Peyer's patch (tissue), 4 donors: ENCODE measurements around the gene NXPH4. TPM values are rescaled to one million over a fixed set of nuclear protein-coding genes. Genes with fewer than 3 reads are reported as not detected.

Source experiments
- DNase-seq, 3 donors: peaks; one replicate each; pipeline ENCODE4 v3.0.0-alpha.2; 2017 to 2019
- H3K27ac ChIP-seq, 4 donors: fragments of 200-600 bp; sonication (generic); one replicate each; pipeline ENCODE4 v1.5.1; 2016 to 2019
- H3K27me3 ChIP-seq, 2 donors: fragments of 200-600 bp; sonication (generic); one replicate each; pipeline ENCODE4 v1.5.1; 2019
- H3K36me3 ChIP-seq, 3 donors: fragments of 200-600 bp; sonication (generic); one replicate each; pipeline ENCODE4 v1.5.1; 2016 to 2019
- H3K4me1 ChIP-seq, 4 donors: fragments of 200-600 bp; sonication (generic); one replicate each; pipeline ENCODE4 v1.5.1; 2016 to 2019
- H3K4me3 ChIP-seq, 4 donors: fragments of 200-600 bp; sonication (generic); 1 replicate in 3 of 4; 2 replicates in 1 of 4; pipeline ENCODE4 v1.5.1; 2016 to 2019; ENCODE audit warnings: mild to moderate bottlenecking in 1 of 4
- H3K9me3 ChIP-seq, 4 donors: fragments of 200-600 bp; sonication (generic); one replicate each; pipeline ENCODE4 v1.5.1; 2016 to 2019; ENCODE audit warnings: mild to moderate bottlenecking in 1 of 4
- CTCF ChIP-seq, 6 experiments: fragments of 450-650 bp in 4 of 6; fragments of 200-600 bp in 2 of 6; sonication (generic) in 1 of 6; IDR thresholded peaks; one replicate each; pipeline ENCODE4 v1.5.1; 2017 to 2019; ENCODE audit warnings: antibody characterized with exemption in 6 of 6, mild to moderate bottlenecking in 3 of 6, moderate library complexity in 1 of 6
- POLR2A ChIP-seq, 2 donors: fragments of 450-650 bp; IDR thresholded peaks; one replicate each; pipeline ENCODE4 v1.5.1; 2017; ENCODE audit warnings: antibody characterized with exemption in 2 of 2, mild to moderate bottlenecking in 2 of 2, moderate library complexity in 2 of 2
- total RNA-seq, 4 donors: library from RNA; depleted of rRNA; stranded (reverse); fragments of >200 nt; gene quantifications; one replicate each; pipeline ENCODE4 v1.1.0, GENCODE V29; 2016

NXPH4 gene
- total RNA-seq, 4 donors from 2014 or later: not detected

- Histone ChIP-seq H3K27me3 (peaks cover 0 to 82% of the 10 kb centered on the region in 2 donors), H3K9me3 (peaks cover 0 to 7% (median 0%) of the 10 kb centered on the region in 4 donors), H3K27ac (no peak overlapping the region), H3K4me3 (no peak overlapping the region), H3K4me1 (peaks cover 0 to 28% (median 22%) of the 10 kb centered on the region in 4 donors), H3K36me3 (no peaks in the 10 kb centered on the region)
- no peak for TF ChIP-seq POLR2A (IDR thresholded peaks at IDR 0.05)
- no peak for TF ChIP-seq CTCF (IDR thresholded peaks at IDR 0.05)
- DNase-seq: no peak
Observed at GRCh38 chr12:57220770-57221168, 4.2 kb downstream of the NXPH4 start.

- DNase-seq: no peak
- Histone ChIP-seq H3K27me3 (peaks cover 0 to 82% of the 10 kb centered on the region in 2 donors), H3K4me3 (no peak overlapping the region), H3K9me3 (peaks cover 0 to 7% (median 0%) of the 10 kb centered on the region in 4 donors), H3K36me3 (no peaks in the 10 kb centered on the region), H3K4me1 (peaks cover 0 to 24% (median 19%) of the 10 kb centered on the region in 4 donors), H3K27ac (no peak overlapping the region)
- TF ChIP-seq CTCF (IDR thresholded peaks at IDR 0.05) (no peak), POLR2A (IDR thresholded peaks at IDR 0.05) (no peak)
Observed at GRCh38 chr12:57221169-57221917, 4.7 kb downstream of the NXPH4 start.

GRCh38 chr12:57222286-57223190 is 5.9 kb downstream of the NXPH4 start:
- Histone ChIP-seq H3K27ac (no peak overlapping the region), H3K9me3 (peaks cover 0 to 7% (median 0%) of the 10 kb centered on the region in 4 donors), H3K4me1 (peaks cover 0 to 19% (median 16%) of the 10 kb centered on the region in 4 donors), H3K27me3 (peaks cover 0 to 76% of the 10 kb centered on the region in 2 donors), H3K4me3 (no peak overlapping the region), H3K36me3 (no peaks in the 10 kb centered on the region)
- TF ChIP-seq CTCF (IDR thresholded peaks at IDR 0.05): no peak
- no peak for TF ChIP-seq POLR2A (IDR thresholded peaks at IDR 0.05)
- DNase-seq: no peak

GRCh38 chr12:57223191-57224165 is 6.9 kb downstream of the NXPH4 start:
- Histone ChIP-seq H3K27me3 (peaks cover 0 to 72% of the 10 kb centered on the region in 2 donors), H3K9me3 (peaks cover 0 to 7% (median 0%) of the 10 kb centered on the region in 4 donors), H3K36me3 (no peaks in the 10 kb centered on the region), H3K4me3 (no peak overlapping the region), H3K4me1 (peaks cover 0 to 19% (median 15%) of the 10 kb centered on the region in 4 donors), H3K27ac (no peak overlapping the region)
- TF ChIP-seq POLR2A (IDR thresholded peaks at IDR 0.05) (no peak), CTCF (IDR thresholded peaks at IDR 0.05) (no peak)
- DNase-seq: no peak
